Stimulated activated CD8-positive, alpha-beta memory T cell treated with anti-CD3 and anti-CD28 coated beads, Interleukin-12 subunit alpha, Interleukin-12 subunit beta, amount 100 ng/mL, for 24 hours (primary cell): Measurements from ENCODE around the gene FFAR1.

Experiments
- DNase-seq: peaks from one replicate; pipeline ENCODE4 v3.0.0-alpha.2; 2020; ENCODE audit errors: extremely low read depth

FFAR1 gene

GRCh38 chr19:35392742-35393715 lies 45.3 kb downstream of the FFAR1 start:
- DNase-seq, result no peak

GRCh38 chr19:35395382-35396199 lies 47.9 kb downstream of the FFAR1 start:
- no peak for DNase-seq

- no peak for DNase-seq
These were observed 48.7 kb downstream of the FFAR1 start for GRCh38 chr19:35396240-35396885.

- DNase-seq, result no peak
These were observed 49.4 kb downstream of the FFAR1 start for GRCh38 chr19:35397064-35397463.
